B cell (primary cell): Measurements from ENCODE around the gene PSME1.

ENCODE experiments used
- EZH2 ChIP-seq: IDR thresholded peaks from 2 replicates; pipeline ENCODE4 v1.6.1; 2012; ENCODE audit warnings: borderline replicate concordance, low read depth, mild to moderate bottlenecking, moderate library complexity, low read length; ENCODE audit not compliant: insufficient read depth, poor library complexity, severe bottlenecking
- TF ChIP-seq, protein P1 (sequence below): fragments of 200-600 bp; IDR thresholded peaks from one replicate; pipeline ENCODE4 v1.8.0; 2022; ENCODE audit warnings: antibody characterized with exemption, mild to moderate bottlenecking

DNA sequence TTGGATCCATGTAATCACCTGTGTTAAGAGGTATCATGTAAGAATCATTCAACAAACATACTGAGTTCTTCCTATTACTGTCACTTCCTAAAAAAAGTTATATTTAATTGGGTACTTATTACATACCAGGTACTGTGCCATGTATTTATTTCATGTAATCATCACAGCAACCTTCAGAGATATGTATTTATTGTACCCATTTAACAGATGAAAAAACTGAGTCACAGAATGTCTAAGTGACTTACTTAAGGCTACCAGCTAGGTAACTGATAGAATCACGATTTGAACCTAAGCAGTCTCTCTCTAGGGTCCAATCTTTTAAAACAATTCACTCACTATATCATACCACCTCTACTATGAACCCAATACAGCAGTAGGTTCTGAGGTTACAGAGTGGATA is 8.5 kb downstream of the PSME1 start:
- TF ChIP-seq, protein P1, sequence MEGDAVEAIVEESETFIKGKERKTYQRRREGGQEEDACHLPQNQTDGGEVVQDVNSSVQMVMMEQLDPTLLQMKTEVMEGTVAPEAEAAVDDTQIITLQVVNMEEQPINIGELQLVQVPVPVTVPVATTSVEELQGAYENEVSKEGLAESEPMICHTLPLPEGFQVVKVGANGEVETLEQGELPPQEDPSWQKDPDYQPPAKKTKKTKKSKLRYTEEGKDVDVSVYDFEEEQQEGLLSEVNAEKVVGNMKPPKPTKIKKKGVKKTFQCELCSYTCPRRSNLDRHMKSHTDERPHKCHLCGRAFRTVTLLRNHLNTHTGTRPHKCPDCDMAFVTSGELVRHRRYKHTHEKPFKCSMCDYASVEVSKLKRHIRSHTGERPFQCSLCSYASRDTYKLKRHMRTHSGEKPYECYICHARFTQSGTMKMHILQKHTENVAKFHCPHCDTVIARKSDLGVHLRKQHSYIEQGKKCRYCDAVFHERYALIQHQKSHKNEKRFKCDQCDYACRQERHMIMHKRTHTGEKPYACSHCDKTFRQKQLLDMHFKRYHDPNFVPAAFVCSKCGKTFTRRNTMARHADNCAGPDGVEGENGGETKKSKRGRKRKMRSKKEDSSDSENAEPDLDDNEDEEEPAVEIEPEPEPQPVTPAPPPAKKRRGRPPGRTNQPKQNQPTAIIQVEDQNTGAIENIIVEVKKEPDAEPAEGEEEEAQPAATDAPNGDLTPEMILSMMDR: no peak
- no peak for TF ChIP-seq EZH2
